Measurements from ENCODE around the gene PLIN1. TPM values are rescaled to one million over a fixed set of nuclear protein-coding genes. Genes with fewer than 3 reads are reported as not detected.

PLIN1 gene
- total RNA-seq, 4 donors from 2014 or later: 144 to 392 (median 300) TPM

- H3K27ac ChIP-seq: no peak overlapping the region
- no peak overlapping the region for H3K4me3 ChIP-seq
- no peaks in the 10 kb centered on the region for H3K27me3 ChIP-seq
- 92 to 93% methylated on average over 14 to 30 of the region's 30 CpGs for WGBS, 2 donors
- DNase-seq (ENCODE audit: low spot score in 2 of 2): no peak
- no peaks in the 10 kb centered on the region for H3K9me3 ChIP-seq
- TF ChIP-seq CTCF (IDR thresholded peaks at IDR 0.05) (no peak), POLR2A (IDR thresholded peaks at IDR 0.05) (no peak), EP300 (IDR thresholded peaks at IDR 0.05) (no peak)
- H3K4me1 ChIP-seq: no peaks in the 10 kb centered on the region
- H3K36me3 ChIP-seq: peaks cover 0 to 93% (median 0%) of the 10 kb centered on the region in 3 donors
These were observed 50.1 kb downstream of the PLIN1 start for GRCh38 chr15:89628806-89629715.

- no peak for DNase-seq (ENCODE audit: low spot score in 2 of 2)
- no peak for TF ChIP-seq POLR2A (IDR thresholded peaks at IDR 0.05)
- TF ChIP-seq CTCF (IDR thresholded peaks at IDR 0.05): no peak
- TF ChIP-seq EP300 (IDR thresholded peaks at IDR 0.05): no peak
- Histone ChIP-seq H3K9me3 (no peaks in the 10 kb centered on the region), H3K36me3 (peaks cover 0 to 86% (median 0%) of the 10 kb centered on the region in 3 donors), H3K4me1 (no peaks in the 10 kb centered on the region), H3K27ac (no peak overlapping the region), H3K4me3 (no peak overlapping the region), H3K27me3 (no peaks in the 10 kb centered on the region)
- WGBS, 2 donors: 50 to 79% methylated on average over 9 to 21 of the region's 21 CpGs
These were observed 50.9 kb downstream of the PLIN1 start for GRCh38 chr15:89628301-89628700.

GRCh38 chr15:89627256-89627970, 51.8 kb downstream of the PLIN1 start:
- H3K4me3 ChIP-seq: no peak overlapping the region
- DNase-seq (ENCODE audit: low spot score in 2 of 2): no peak
- no peak overlapping the region for H3K27ac ChIP-seq
- peaks cover 0 to 80% (median 0%) of the 10 kb centered on the region in 3 donors for H3K36me3 ChIP-seq
- TF ChIP-seq POLR2A (IDR thresholded peaks at IDR 0.05): no peak
- no peak for TF ChIP-seq CTCF (IDR thresholded peaks at IDR 0.05)
- no peak for TF ChIP-seq EP300 (IDR thresholded peaks at IDR 0.05)
- H3K4me1 ChIP-seq: no peaks in the 10 kb centered on the region
- H3K9me3 ChIP-seq: no peaks in the 10 kb centered on the region
- no peaks in the 10 kb centered on the region for H3K27me3 ChIP-seq
- 92 to 93% methylated on average over 8 of the region's 8 CpGs for WGBS, 2 donors

GRCh38 chr15:89625716-89626115, 53.5 kb downstream of the PLIN1 start:
- Histone ChIP-seq H3K36me3 (peaks cover 0 to 63% (median 0%) of the 10 kb centered on the region in 3 donors), H3K27ac (no peak overlapping the region), H3K4me3 (no peak overlapping the region), H3K4me1 (no peaks in the 10 kb centered on the region), H3K27me3 (no peaks in the 10 kb centered on the region), H3K9me3 (no peaks in the 10 kb centered on the region)
- 82 to 94% methylated on average over 9 of the region's 9 CpGs for WGBS, 2 donors
- TF ChIP-seq EP300 (IDR thresholded peaks at IDR 0.05) (no peak), CTCF (IDR thresholded peaks at IDR 0.05) (no peak), POLR2A (IDR thresholded peaks at IDR 0.05) (no peak)
- no peak for DNase-seq (ENCODE audit: low spot score in 2 of 2)

- no peak overlapping the region for H3K27ac ChIP-seq
- 63 to 78% methylated on average over 1 of the region's 1 CpG for WGBS, 2 donors
- no peak for DNase-seq (ENCODE audit: low spot score in 2 of 2)
These were observed 56.0 kb downstream of the PLIN1 start for GRCh38 chr15:89623165-89623564.

More at GRCh38 chr15:89623165-89623564, 56.0 kb downstream of the PLIN1 start:
- Histone ChIP-seq H3K36me3 (peaks cover 0 to 37% (median 0%) of the 10 kb centered on the region in 3 donors), H3K4me3 (no peak overlapping the region), H3K27me3 (no peaks in the 10 kb centered on the region), H3K4me1 (no peaks in the 10 kb centered on the region), H3K9me3 (no peaks in the 10 kb centered on the region)
- no peak for TF ChIP-seq POLR2A (IDR thresholded peaks at IDR 0.05)
- TF ChIP-seq CTCF (IDR thresholded peaks at IDR 0.05): no peak
- TF ChIP-seq EP300 (IDR thresholded peaks at IDR 0.05): no peak

Measured in tibial nerve (tissue), 4 donors.